H1 (cell line): ENCODE results near the gene SRPX2. TPM values are rescaled to one million over a fixed set of nuclear protein-coding genes. Genes with fewer than 3 reads are reported as not detected.

Source experiments
- ATF3 ChIP-seq: IDR thresholded peaks from 2 replicates; pipeline ENCODE4 v1.6.1; 2011; ENCODE audit warnings: low read depth, mild to moderate bottlenecking, low read length; ENCODE audit not compliant: insufficient read depth
- EGR1 ChIP-seq: IDR thresholded peaks from 2 replicates; pipeline ENCODE4 v1.6.1; 2011; ENCODE audit warnings: low read depth, low read length, borderline replicate concordance
- GABPA ChIP-seq: IDR thresholded peaks from 2 replicates; pipeline ENCODE4 v1.6.1; 2011; ENCODE audit warnings: mild to moderate bottlenecking, low read length, moderate library complexity, borderline replicate concordance; ENCODE audit not compliant: insufficient read depth
- RAD21 ChIP-seq, 2 experiments: IDR thresholded peaks in 1 of 2; conservative IDR thresholded peaks in 1 of 2; 2 replicates each; pipeline ENCODE4 v1.6.1; 2011; ENCODE audit warnings: low read depth in 2 of 2, low read length in 2 of 2, improper control_type of control experiment in 1 of 2, inconsistent platforms in 1 of 2, mild to moderate bottlenecking in 1 of 2, moderate library complexity in 1 of 2
- SP1 ChIP-seq: IDR thresholded peaks from 2 replicates; pipeline ENCODE4 v1.6.1; 2011; ENCODE audit warnings: low read depth, low read length
- polyA plus RNA-seq, 7 experiments: library from polyadenylated mRNA; depleted of rRNA in 3 of 7; stranded (reverse) in 5 of 7; unstranded in 2 of 7; fragments of >200 nt in 5 of 7; fragments of 200-250 nt in 2 of 7; gene quantifications; 1 replicate in 5 of 7; 2 replicates in 1 of 7; 4 replicates in 1 of 7; pipeline versions ENCODE4 v1.2.1 to v1.2.3, GENCODE V29; 2011 to 2013; ENCODE audit warnings: missing spikeins in 2 of 7, mixed read lengths in 2 of 7
- total RNA-seq: library from RNA; stranded (reverse); fragmentation: NEBNext Ultra II Directional; extraction: Animal tissue kit (Norgen Biotek cat#: 25700); gene quantifications from 2 replicates; pipeline ENCODE4 v1.2.1, GENCODE V29; 2021

Gene SRPX2
- total and polyA plus RNA-seq, 2 of the 8 experiments (the other 6 are each of a cell fraction or from before 2014, with no cell fraction given): not detected

DNA sequence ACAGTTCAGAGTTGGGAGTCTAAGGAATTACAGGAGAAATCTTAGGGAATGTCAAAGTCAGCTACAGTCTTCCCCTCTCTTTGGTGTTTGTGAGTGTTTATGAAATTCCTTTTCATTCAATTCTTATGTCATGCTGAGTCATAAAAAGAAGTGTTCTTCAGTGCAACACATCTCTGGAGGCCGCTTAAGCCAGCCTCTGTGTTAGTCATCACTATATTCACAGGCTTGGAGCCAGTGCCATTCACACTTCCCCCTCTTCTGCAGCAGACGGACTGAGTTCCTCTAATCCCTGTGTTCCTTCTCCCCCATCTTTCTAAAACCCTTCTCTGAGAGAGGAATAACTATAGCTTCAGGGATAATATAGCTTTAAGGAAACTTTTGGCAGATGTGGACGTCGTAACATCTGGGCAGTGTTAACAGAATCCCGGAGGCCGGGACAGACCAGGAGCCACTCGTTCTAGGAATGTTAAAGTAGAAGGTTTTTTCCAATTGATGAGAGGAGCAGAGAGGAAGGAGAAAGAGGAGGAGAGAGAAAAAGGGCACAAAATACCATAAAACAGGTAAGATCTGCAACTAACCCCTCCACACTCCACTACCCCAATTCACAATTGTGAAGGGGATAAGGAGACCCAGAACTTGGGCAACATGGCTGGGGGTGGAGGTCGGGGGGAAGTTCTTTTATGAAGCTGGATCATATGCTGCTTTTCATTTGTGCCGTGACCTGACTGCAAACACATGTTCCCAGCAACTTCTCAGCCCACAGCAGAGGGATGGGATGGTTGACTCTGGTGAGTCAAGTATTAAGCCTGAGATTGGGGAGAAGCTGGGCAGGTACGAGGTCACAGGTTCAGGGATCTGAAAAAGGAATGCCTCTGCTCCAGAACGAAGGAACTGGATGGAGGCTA is at the start of gene SRPX2 (continued):
- no peak for TF ChIP-seq RAD21 (IDR thresholded peaks at IDR 0.05 in 1 of 2, conservative IDR thresholded peaks at IDR 0.05 in 1 of 2; ENCODE audit: low read depth in 2 of 2, low read length in 2 of 2)
- TF ChIP-seq SP1: no peak
- TF ChIP-seq GABPA: no peak
- TF ChIP-seq EGR1: no peak
- no peak for TF ChIP-seq ATF3
- TF ChIP-seq, all 59 proteins: peak for 0
